ENCODE results near the gene PFKFB2. TPM values are rescaled to one million over a fixed set of nuclear protein-coding genes. Genes with fewer than 3 reads are reported as not detected.

The PFKFB2 gene
- total and polyA plus RNA-seq, 2 donors (not counting 1 experiment from before 2014, with no cell fraction given) = 6.5 to 18.2 TPM

GRCh38 chr1:207020065-207020708 lies 32.9 kb upstream of the PFKFB2 start:
- 100% methylated on average over 2 of the region's 9 CpGs for WGBS (ENCODE audit: insufficient coverage)
- no peaks in the 10 kb centered on the region for H3K9me3 ChIP-seq (ENCODE audit: control extremely low read depth in 1 of 3, control insufficient read depth in 2 of 3, insufficient read depth in 1 of 3, low read length in 2 of 3)
- intact Hi-C loops (cut with micrococcal nuclease) = no loop called here
- Mint-ChIP-seq H3K27ac (no peak overlapping the region), H3K4me1 (no peaks in the 10 kb centered on the region), H3K27me3 (peaks cover 28% of the 10 kb centered on the region), H3K4me3 (no peak overlapping the region), H3K9me3 (ENCODE audit: insufficient read depth) (no peaks in the 10 kb centered on the region)
- ATAC-seq (ENCODE audit: low read depth) (no peak), DNase-seq (no peak)
- no peaks in the 10 kb centered on the region for H4K20me1 ChIP-seq (ENCODE audit: control insufficient read depth, insufficient read depth, low read length, poor library complexity, severe bottlenecking)
- H3K9ac ChIP-seq (ENCODE audit: low read length) = no peak overlapping the region
- H3K27ac ChIP-seq (ENCODE audit: low read length in 2 of 2) = no peak overlapping the region
- ChIA-PET POLR2A (no interaction called here), CTCF (interaction anchor here (1.3 kb wide), 1 partner anchor 16 kb away, joined by 3 read pairs; no protein-coding TSS in a partner anchor)
- no peak overlapping the region for H3K4me3 ChIP-seq (ENCODE audit: control extremely low read depth in 1 of 5, extremely low read depth in 1 of 5, insufficient read depth in 1 of 5, low read depth in 2 of 5, low read length in 4 of 5)
- H2AFZ ChIP-seq (ENCODE audit: insufficient read depth, low read depth, low read length, poor library complexity, severe bottlenecking) = no peak overlapping the region
- H3K79me2 ChIP-seq (ENCODE audit: control insufficient read depth, insufficient read depth, low read length) = no peaks in the 10 kb centered on the region
- H3K36me3 ChIP-seq (replicated peaks in 1 of 2; ENCODE audit: control extremely low read depth in 1 of 2, control insufficient read depth in 1 of 2, extremely low read depth in 1 of 2, insufficient read depth in 2 of 2, low read length in 1 of 2) = no peaks in the 10 kb centered on the region
- TF ChIP-seq EZH2 (IDR thresholded peaks at IDR 0.05; ENCODE audit: borderline replicate concordance, insufficient read depth, low read depth, low read length, poor library complexity, severe bottlenecking) = no peak
- no peak for TF ChIP-seq CTCF (IDR thresholded peaks at IDR 0.05)
- H3K4me1 ChIP-seq (ENCODE audit: control insufficient read depth in 2 of 2, insufficient read depth in 2 of 2, low read length in 2 of 2) = no peaks in the 10 kb centered on the region
- H3K27me3 ChIP-seq (replicated peaks in 1 of 4; ENCODE audit: control extremely low read depth in 1 of 4, control insufficient read depth in 3 of 4, insufficient read depth in 4 of 4, low read length in 3 of 4) = peaks cover 0 to 13% (median 2%) of the 10 kb centered on the region in 4 experiments
- H3K4me2 ChIP-seq (replicated peaks; ENCODE audit: low read depth, low read length, poor library complexity, severe bottlenecking) = no peak overlapping the region

GRCh38 chr1:207020709-207021107 lies 32.4 kb upstream of the PFKFB2 start:
- no peak overlapping the region for H3K9ac ChIP-seq (ENCODE audit: low read length)
- TF ChIP-seq CTCF (IDR thresholded peaks at IDR 0.05) (no peak), EZH2 (IDR thresholded peaks at IDR 0.05; ENCODE audit: borderline replicate concordance, insufficient read depth, low read depth, low read length, poor library complexity, severe bottlenecking) (no peak)
- no peaks in the 10 kb centered on the region for H4K20me1 ChIP-seq (ENCODE audit: control insufficient read depth, insufficient read depth, low read length, poor library complexity, severe bottlenecking)
- intact Hi-C loops (cut with micrococcal nuclease) = no loop called here
- no peak overlapping the region for H3K4me2 ChIP-seq (replicated peaks; ENCODE audit: low read depth, low read length, poor library complexity, severe bottlenecking)
- Mint-ChIP-seq H3K4me1 (no peaks in the 10 kb centered on the region), H3K9me3 (ENCODE audit: insufficient read depth) (no peaks in the 10 kb centered on the region), H3K27ac (no peak overlapping the region), H3K4me3 (no peak overlapping the region), H3K27me3 (peaks cover 28% of the 10 kb centered on the region)
- CTCF ChIA-PET = interaction anchor here (1.3 to 1.9 kb wide), 2 partner anchors 16 to 18 kb away, joined by 3 to 6 read pairs; no protein-coding TSS in a partner anchor
- no CpG with 5 or more reads among the region's 4 CpGs for WGBS (ENCODE audit: insufficient coverage)
- no peak overlapping the region for H3K4me3 ChIP-seq (ENCODE audit: control extremely low read depth in 1 of 5, extremely low read depth in 1 of 5, insufficient read depth in 1 of 5, low read depth in 2 of 5, low read length in 4 of 5)
- H2AFZ ChIP-seq (ENCODE audit: insufficient read depth, low read depth, low read length, poor library complexity, severe bottlenecking) = no peak overlapping the region
- H3K79me2 ChIP-seq (ENCODE audit: control insufficient read depth, insufficient read depth, low read length) = no peaks in the 10 kb centered on the region
- H3K4me1 ChIP-seq (ENCODE audit: control insufficient read depth in 2 of 2, insufficient read depth in 2 of 2, low read length in 2 of 2) = no peaks in the 10 kb centered on the region
- POLR2A ChIA-PET = no interaction called here
- no peaks in the 10 kb centered on the region for H3K9me3 ChIP-seq (ENCODE audit: control extremely low read depth in 1 of 3, control insufficient read depth in 2 of 3, insufficient read depth in 1 of 3, low read length in 2 of 3)
- no peaks in the 10 kb centered on the region for H3K36me3 ChIP-seq (replicated peaks in 1 of 2; ENCODE audit: control extremely low read depth in 1 of 2, control insufficient read depth in 1 of 2, extremely low read depth in 1 of 2, insufficient read depth in 2 of 2, low read length in 1 of 2)
- DNase-seq (no peak), ATAC-seq (ENCODE audit: low read depth) (no peak)
- peaks cover 0 to 13% (median 2%) of the 10 kb centered on the region in 4 experiments for H3K27me3 ChIP-seq (replicated peaks in 1 of 4; ENCODE audit: control extremely low read depth in 1 of 4, control insufficient read depth in 3 of 4, insufficient read depth in 4 of 4, low read length in 3 of 4)
- no peak overlapping the region for H3K27ac ChIP-seq (ENCODE audit: low read length in 2 of 2)

All from B cell (primary cell).